GM18520 (cell line): Measurements from ENCODE around the gene AASS.
A peak's percentile ranks its signal among the peaks of the same experiment; 100 is the strongest.

Experiments
- ATAC-seq: cut with Tn5 transposase; IDR thresholded peaks from one replicate; pipeline ENCODE4 v1.9.1; 2021; ENCODE audit not compliant: unreplicated experiment

AASS gene

DNA sequence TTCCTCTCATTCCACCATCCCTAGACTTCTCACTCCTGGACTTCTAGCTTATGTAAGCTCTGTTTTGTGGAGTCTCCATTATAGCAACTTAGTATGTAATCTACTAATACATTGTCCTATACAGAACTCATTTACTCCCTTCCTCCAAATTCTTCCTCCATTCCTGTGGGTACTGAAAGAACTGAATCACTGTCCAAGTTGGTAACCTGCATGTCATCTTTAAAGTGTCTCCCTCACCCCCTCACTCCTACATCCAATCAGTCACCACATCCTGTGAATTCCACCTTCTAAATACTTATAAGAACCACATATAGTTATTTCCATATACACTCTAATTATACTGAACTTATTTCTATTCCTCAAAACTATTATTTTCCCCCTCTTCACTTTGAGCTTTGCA, 20.3 kb downstream of the AASS start:
- ATAC-seq = no peak

- ATAC-seq = no peak
These were observed 25.3 kb downstream of the AASS start for GRCh38 chr7:122118757-122119156.

DNA sequence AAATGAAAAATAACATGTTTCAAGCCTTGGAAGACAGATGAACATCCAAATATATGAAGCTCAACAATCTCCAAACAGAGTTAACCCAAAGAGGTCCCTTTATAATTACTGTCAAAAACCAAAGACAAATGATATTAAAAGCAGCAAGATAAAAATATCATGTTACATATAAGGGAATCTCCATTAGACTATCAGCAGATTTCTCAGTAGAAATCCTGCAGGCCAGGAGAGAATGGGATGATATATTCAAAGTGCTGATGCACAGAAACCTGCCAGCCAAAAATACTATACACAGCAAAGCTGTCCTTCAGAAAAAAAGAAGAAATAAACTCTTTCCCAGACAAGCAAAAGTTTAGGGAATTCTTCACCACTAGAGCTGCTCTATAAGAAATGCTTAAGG, 41.0 kb downstream of the AASS start:
- ATAC-seq = no peak

DNA sequence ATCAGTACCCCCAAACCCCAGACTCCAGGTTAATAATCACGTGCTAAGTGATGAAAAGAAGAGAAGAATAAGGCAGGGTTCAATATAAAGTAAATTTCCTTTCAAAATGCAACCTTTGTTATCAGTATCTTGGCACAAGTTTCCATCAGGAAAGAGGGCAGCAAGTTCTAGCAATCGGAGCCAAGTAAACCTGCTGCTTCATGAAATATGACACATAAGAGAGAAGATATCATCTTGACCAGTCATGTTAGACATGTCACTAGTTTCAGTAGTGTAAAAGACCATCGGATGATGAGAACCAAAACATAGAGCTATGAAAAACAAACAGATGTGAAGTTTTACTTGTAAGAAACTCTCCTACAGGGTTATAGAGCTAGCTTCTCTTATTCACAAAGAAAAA, 44.0 kb downstream of the AASS start:
- no peak for ATAC-seq

- no peak for ATAC-seq
These were observed 48.4 kb downstream of the AASS start for GRCh38 chr7:122095642-122096041.

DNA sequence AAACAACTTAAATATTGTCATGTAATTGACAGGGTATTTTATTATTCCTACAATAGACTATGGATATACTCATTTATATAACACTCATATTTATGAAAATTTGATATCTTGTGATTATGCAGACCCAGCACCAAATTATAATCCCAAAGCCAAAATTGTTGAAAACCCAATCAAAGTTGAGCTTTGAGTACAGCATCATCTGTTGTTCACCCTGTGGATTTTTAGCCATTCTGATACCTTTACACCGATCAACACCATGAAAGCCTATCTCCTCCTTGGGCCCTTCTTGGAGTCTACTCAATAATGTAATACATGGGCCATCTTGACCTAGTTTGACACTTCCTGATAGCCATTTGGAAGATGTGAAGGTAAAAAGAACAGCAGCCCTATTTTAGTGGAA, 49.5 kb downstream of the AASS start:
- ATAC-seq = no peak

DNA sequence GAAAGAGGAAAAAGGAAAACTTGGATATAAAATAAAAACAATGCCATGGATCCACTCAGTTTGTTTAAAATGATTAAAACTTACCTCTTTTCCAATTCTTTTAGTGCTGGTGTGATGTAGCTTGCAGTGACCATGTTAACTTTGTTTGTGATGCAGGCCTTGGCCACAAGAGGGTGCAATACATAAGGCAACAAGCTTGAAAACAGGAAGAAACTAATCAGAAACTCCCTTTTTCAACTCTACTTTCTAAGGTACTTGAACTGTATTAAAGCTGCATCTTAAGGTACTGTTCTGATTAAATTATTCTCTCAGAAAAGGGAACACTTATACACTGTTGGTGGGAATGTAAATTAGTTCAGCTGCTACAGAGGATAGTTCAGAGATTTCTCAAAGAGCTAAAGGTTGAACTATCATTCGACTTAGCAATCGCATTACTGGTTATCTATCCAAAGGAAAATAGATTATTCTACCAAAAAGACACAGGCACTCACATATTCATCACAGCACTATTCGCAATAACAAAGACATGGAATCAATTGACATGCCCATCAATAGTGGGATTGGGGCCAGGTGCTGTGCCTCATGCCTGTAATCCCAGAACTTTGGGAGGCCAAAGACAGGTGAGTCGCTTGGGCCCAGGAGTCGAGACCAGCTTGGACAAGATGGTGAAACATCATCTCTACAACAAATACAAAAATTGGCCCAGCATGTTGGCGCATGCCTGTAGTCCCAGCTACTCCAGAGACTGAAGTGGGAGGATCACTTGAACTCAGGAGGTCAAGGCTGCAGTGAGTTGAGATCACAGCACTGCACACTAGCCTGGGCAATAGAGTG, 50.9 kb downstream of the AASS start:
- ATAC-seq = peak; percentile 74

DNA sequence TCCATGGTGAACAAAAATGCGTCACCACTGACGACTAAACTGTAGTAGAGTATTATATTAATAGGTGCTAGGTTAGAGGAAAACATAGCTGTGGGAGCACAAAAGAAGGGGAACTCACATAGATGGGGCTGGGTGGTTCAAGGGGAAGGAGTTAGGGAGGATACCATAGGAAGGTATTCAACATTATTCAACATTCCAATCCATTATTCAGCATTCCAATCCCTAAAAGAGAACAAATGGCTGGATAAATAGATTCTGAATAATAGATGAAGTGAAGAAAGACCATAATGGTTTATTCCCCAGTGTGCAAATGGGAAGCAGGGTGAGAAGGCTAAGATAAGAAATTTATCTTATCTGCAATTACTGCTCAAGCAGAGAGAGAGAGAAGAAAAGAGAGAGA, 61.4 kb downstream of the AASS start:
- ATAC-seq = no peak

DNA sequence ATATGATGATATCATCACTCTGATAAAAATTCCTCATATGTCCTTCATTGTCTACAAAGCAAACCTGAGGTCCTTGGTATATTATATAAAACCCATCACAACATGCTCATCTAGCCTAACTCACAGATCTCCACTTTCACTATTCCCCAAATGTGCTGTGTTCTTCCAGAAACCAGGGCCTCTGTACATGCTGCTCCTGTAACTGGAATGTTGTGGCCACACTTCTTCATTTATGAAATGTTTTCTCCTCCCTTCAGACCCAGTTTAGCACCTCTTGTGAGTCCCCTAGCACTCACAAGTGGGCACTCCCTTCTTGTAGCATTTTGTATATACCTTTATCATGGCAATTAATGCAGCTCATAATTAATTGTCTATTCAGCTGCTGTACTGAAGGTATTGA, 61.9 kb downstream of the AASS start:
- no peak for ATAC-seq

GRCh38 chr7:122073635-122074034, 70.4 kb downstream of the AASS start:
- no peak for ATAC-seq

DNA sequence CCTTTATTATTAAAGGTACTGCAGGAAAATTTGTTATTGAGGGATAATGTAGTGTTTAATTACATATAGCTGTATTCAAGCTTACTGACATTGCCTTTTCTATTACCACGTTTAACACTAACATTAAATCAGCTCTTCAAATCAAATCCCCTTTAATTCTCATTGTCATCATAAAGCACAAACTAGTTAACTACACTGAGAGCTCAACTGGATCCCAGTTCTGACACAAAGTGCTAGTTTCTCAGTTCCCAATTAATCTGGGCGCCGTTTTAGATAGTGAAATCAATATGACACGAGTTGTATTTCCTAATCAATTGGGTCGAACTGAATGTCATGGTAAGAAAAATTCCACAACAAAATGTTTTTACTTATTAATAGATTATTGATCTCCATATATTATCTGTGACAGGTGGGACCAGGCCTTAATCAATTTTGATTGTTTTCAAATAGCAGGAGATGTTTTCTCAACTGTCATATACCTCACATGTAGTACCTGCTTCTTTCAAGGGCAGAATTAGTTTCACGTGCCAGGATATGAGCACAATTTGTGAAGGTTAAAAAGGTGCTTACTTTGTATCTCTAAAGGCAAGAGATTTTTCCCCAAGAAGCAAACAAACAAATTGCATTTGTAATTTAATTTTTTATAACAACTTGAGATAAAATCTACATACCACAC, 71.0 kb downstream of the AASS start:
- ATAC-seq = no peak

GRCh38 chr7:122072272-122072671, 71.8 kb downstream of the AASS start:
- ATAC-seq = no peak

- no peak for ATAC-seq
These were observed 73.2 kb downstream of the AASS start for GRCh38 chr7:122070834-122071233.

GRCh38 chr7:122070062-122070461, 74.0 kb downstream of the AASS start:
- no peak for ATAC-seq

- no peak for ATAC-seq
These were observed 75.0 kb downstream of the AASS start for GRCh38 chr7:122068999-122069398.

- ATAC-seq = no peak
These were observed 76.0 kb downstream of the AASS start for GRCh38 chr7:122068046-122068445.

- ATAC-seq = no peak
These were observed 77.0 kb downstream of the AASS start for GRCh38 chr7:122067077-122067476.

GRCh38 chr7:122064971-122065370, 79.1 kb downstream of the AASS start:
- ATAC-seq = no peak

GRCh38 chr7:122063146-122063545, 80.9 kb downstream of the AASS start:
- no peak for ATAC-seq

DNA sequence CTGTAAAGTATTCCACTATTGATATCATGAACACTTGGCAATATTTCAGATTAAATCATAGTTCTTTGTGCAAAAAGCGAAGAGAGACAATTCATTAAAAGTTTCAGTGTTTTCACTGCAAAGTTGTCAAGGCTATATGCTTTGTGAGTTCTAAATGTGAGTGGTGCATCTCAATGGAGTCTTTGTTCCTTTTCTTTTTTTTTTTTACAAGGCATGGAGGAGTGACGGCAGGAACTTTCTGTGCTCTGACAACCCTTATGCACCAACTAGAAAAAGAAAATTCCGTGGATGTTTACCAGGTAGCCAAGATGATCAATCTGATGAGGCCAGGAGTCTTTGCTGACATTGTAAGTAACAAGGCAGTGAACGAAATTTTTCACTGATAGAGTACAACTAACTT, 84.5 kb downstream of the AASS start:
- ATAC-seq = no peak

DNA sequence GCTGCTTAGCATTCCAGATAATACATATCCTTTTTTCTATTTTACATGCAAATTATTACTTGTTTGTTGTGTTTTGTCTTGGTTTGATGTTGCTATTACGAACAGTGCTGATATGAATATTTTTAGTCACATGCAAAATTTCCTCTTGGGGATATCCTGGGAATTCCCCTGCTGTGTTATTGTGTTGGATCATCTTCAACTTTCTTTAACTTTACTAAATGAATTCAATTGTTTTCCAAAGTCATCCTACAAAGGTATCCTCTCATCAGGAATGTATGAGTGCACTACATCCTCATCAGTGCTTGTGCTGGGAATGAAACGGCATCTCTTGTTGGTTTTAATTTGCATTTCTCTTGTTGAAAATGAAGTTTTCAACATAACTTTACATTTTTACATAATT, 87.1 kb downstream of the AASS start:
- no peak for ATAC-seq

- ATAC-seq = no peak
These were observed 89.0 kb downstream of the AASS start for GRCh38 chr7:122055073-122055472.

DNA sequence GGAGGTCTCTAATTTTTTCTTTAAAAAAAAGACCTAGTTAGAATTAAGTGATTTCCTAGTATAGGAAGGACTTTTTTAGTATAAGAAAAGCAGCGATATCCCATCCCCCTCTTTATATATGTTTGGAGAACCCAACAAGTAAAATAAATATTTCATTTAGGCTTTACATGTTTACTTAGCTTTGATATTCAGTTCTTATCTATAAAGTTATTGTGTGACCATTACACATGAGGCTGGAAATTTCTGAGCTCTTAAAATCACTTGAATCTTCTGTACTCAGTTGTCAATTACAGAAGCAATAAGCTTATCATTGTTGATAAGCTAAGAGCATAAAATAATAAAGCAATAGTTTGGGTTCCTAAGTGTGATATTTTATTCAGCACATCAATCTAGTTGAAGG, 89.7 kb downstream of the AASS start:
- ATAC-seq = no peak
